ENCODE data around the gene NEK2.

GRCh38 chr1:211723273-211723672 is 47.9 kb upstream of the NEK2 start:
- TF ChIP-seq BHLHE40 (IDR thresholded peaks at IDR 0.05; ENCODE audit: borderline replicate concordance) (no peak), PKNOX1 (IDR thresholded peaks at IDR 0.05) (no peak), FOXM1 (IDR thresholded peaks at IDR 0.05; ENCODE audit: borderline replicate concordance) (no peak), TARDBP (IDR thresholded peaks at IDR 0.05) (no peak), CTBP1 (IDR thresholded peaks at IDR 0.05; ENCODE audit: borderline replicate concordance) (no peak), ARNT (IDR thresholded peaks at IDR 0.05) (no peak), FOXA1 (IDR thresholded peaks at IDR 0.05) (no peak), LEF1 (IDR thresholded peaks at IDR 0.05; ENCODE audit: borderline replicate concordance) (no peak), SP1 (IDR thresholded peaks at IDR 0.05) (no peak), NFRKB (IDR thresholded peaks at IDR 0.05) (no peak), L3MBTL2 (conservative IDR thresholded peaks at IDR 0.05) (no peak), FOXK2 (IDR thresholded peaks at IDR 0.05) (no peak), ELF4 (IDR thresholded peaks at IDR 0.05) (no peak)
